Hepatocyte (in vitro differentiated cells): ENCODE results near the gene MFN1. TPM values are rescaled to one million over a fixed set of nuclear protein-coding genes. Genes with fewer than 3 reads are reported as not detected.
A peak's percentile ranks its signal among the peaks of the same experiment; 100 is the strongest.

Experiments used
- DNase-seq: peaks from one replicate; pipeline ENCODE4 v3.0.0-alpha.2; 2016; ENCODE audit warnings: low spot score
- H2AFZ ChIP-seq: fragments of 200-600 bp; sonication (generic); 2 replicates; pipeline ENCODE4 v1.6.0; 2016; ENCODE audit warnings: antibody characterized with exemption, mild to moderate bottlenecking
- H3K27ac ChIP-seq: fragments of 200-600 bp; sonication (generic); 2 replicates; pipeline ENCODE4 v1.5.1; 2016; ENCODE audit warnings: mild to moderate bottlenecking
- H3K27me3 ChIP-seq: fragments of 200-600 bp; sonication (generic); 2 replicates; pipeline ENCODE4 v1.6.1; 2016
- H3K36me3 ChIP-seq: fragments of 200-600 bp; sonication (generic); replicated peaks from 2 replicates; pipeline ENCODE4 v1.5.1; 2016; ENCODE audit warnings: low read depth; ENCODE audit not compliant: insufficient read depth
- H3K4me1 ChIP-seq: fragments of 200-600 bp; sonication (generic); 2 replicates; pipeline ENCODE4 v1.5.1; 2016; ENCODE audit warnings: mild to moderate bottlenecking, moderate library complexity; ENCODE audit not compliant: insufficient read depth
- H3K4me2 ChIP-seq: fragments of 200-600 bp; sonication (generic); 2 replicates; pipeline ENCODE4 v1.6.0; 2016
- H3K4me3 ChIP-seq: fragments of 200-600 bp; sonication (generic); 2 replicates; pipeline ENCODE4 v1.5.1; 2016; ENCODE audit warnings: mild to moderate bottlenecking
- H3K79me2 ChIP-seq: fragments of 200-600 bp; sonication (generic); 2 replicates; pipeline ENCODE4 v1.6.0; 2017; ENCODE audit warnings: mild to moderate bottlenecking
- H3K9me2 ChIP-seq: fragments of 200-600 bp; sonication (generic); replicated peaks from 2 replicates; pipeline ENCODE4 v1.6.0; 2017; ENCODE audit warnings: mild to moderate bottlenecking; ENCODE audit not compliant: insufficient read depth
- H3K9me3 ChIP-seq: fragments of 200-600 bp; sonication (generic); 2 replicates; pipeline ENCODE4 v1.5.1; 2016; ENCODE audit warnings: low read depth, mild to moderate bottlenecking
- H4K20me1 ChIP-seq: fragments of 200-600 bp; sonication (generic); 2 replicates; pipeline ENCODE4 v1.6.0; 2016; ENCODE audit warnings: mild to moderate bottlenecking; ENCODE audit not compliant: insufficient read depth, poor library complexity, severe bottlenecking
- CTCF ChIP-seq: fragments of 200-600 bp; sonication (generic); IDR thresholded peaks from 2 replicates; pipeline ENCODE4 v1.5.1; 2016; ENCODE audit warnings: antibody characterized with exemption, mild to moderate bottlenecking; ENCODE audit not compliant: poor library complexity
- EZH2 ChIP-seq: fragments of 200-600 bp; sonication (generic); IDR thresholded peaks from 2 replicates; pipeline ENCODE4 v1.6.1; 2016; ENCODE audit warnings: antibody characterized with exemption, mild to moderate bottlenecking, borderline replicate concordance
- EZH2phosphoT487 ChIP-seq: fragments of 200-600 bp; sonication (generic); IDR thresholded peaks from one replicate; pipeline ENCODE4 v1.6.1; 2018; ENCODE audit warnings: antibody characterized with exemption, mild to moderate bottlenecking, low read depth, moderate library complexity; ENCODE audit not compliant: unreplicated experiment, severe bottlenecking
- WGBS: methylation state at CpG from one replicate; pipeline ENCODE4 v1.1.6; 2016; ENCODE audit warnings: low lambda C conversion rate; ENCODE audit errors: missing lambda C conversion rate; 5-methylcytosine and 5-hydroxymethylcytosine counted together
- polyA plus RNA-seq: library from polyadenylated mRNA; unstranded; fragments of >200 nt; fragmentation: Nextera tagmentation; extraction: Ambion mirVana; gene quantifications from 2 replicates; pipeline ENCODE4 v1.2.1, GENCODE V29; 2016
- total RNA-seq: library from RNA; depleted of rRNA; stranded (reverse); fragments of >200 nt; gene quantifications from 2 replicates; pipeline ENCODE4 v1.2.3, GENCODE V29; 2014

Gene MFN1
- total RNA-seq (29.1 and 29.6 TPM in 2 replicates), polyA plus RNA-seq (15.7 and 15.9 TPM in 2 replicates)

- Histone ChIP-seq H3K4me2 (peak within 1 kb of the TSS; percentile 84), H2AFZ (peak within 1 kb of the TSS; percentile 77), H3K9me2 (no peaks in the 10 kb centered on the region), H3K79me2 (peaks cover 27% of the 10 kb centered on the region), H3K4me3 (peak within 1 kb of the TSS; percentile 59), H3K27me3 (no peaks in the 10 kb centered on the region), H3K4me1 (peaks cover 10% of the 10 kb centered on the region), H3K36me3 (no peaks in the 10 kb centered on the region), H3K9me3 (no peaks in the 10 kb centered on the region), H4K20me1 (no peaks in the 10 kb centered on the region), H3K27ac (peak within 1 kb of the TSS; percentile 77)
- WGBS: 1% methylated on average over 55 of the region's 63 CpGs
- DNase-seq: peak; percentile 96
- no peak for TF ChIP-seq CTCF
- no peak for TF ChIP-seq EZH2phosphoT487
- no peak for TF ChIP-seq EZH2
Measured at GRCh38 chr3:179347345-179348194, at the start of gene MFN1. Gene MFN1, plus strand, starts transcription at chr3:179347709. Its CDS starts 1,143 bp downstream, at chr3:179348852.

- H3K27me3 ChIP-seq: no peaks in the 10 kb centered on the region
- DNase-seq: peak; percentile 32
- no peaks in the 10 kb centered on the region for H3K4me1 ChIP-seq
- no peaks in the 10 kb centered on the region for H3K36me3 ChIP-seq
- no peak overlapping the region for H3K4me3 ChIP-seq
- 58% methylated on average over 5 of the region's 5 CpGs for whole genome bisulfite sequencing
- H3K9me3 ChIP-seq: no peaks in the 10 kb centered on the region
- H2AFZ ChIP-seq: no peak overlapping the region
- no peak overlapping the region for H3K4me2 ChIP-seq
- no peaks in the 10 kb centered on the region for H3K9me2 ChIP-seq
- no peak overlapping the region for H3K27ac ChIP-seq
- no peak for TF ChIP-seq CTCF
- no peaks in the 10 kb centered on the region for H4K20me1 ChIP-seq
- no peaks in the 10 kb centered on the region for H3K79me2 ChIP-seq
Measured at GRCh38 chr3:179297971-179298725, 49.4 kb upstream of the MFN1 start.

GRCh38 chr3:179299316-179299715 is 48.2 kb upstream of the MFN1 start:
- Histone ChIP-seq H2AFZ (no peak overlapping the region), H3K4me1 (no peaks in the 10 kb centered on the region), H3K4me2 (no peak overlapping the region), H3K4me3 (no peak overlapping the region), H3K27me3 (no peaks in the 10 kb centered on the region), H3K79me2 (no peaks in the 10 kb centered on the region), H3K9me3 (no peaks in the 10 kb centered on the region), H3K27ac (no peak overlapping the region), H3K9me2 (no peaks in the 10 kb centered on the region), H3K36me3 (no peaks in the 10 kb centered on the region), H4K20me1 (no peaks in the 10 kb centered on the region)
- TF ChIP-seq CTCF (no peak), EZH2phosphoT487 (no peak), EZH2 (no peak)
- no peak for DNase-seq
- WGBS: 98% methylated on average over 2 of the region's 2 CpGs
